Endothelial cell of umbilical vein (primary cell): Measurements from ENCODE around the gene PRPH.

Experiments used
- CTCF ChIP-seq, 2 donors: IDR thresholded peaks; 1 replicate in 1 of 2; 2 replicates in 1 of 2; pipeline ENCODE4 v1.5.1; 2011; ENCODE audit warnings: low read length in 2 of 2, mild to moderate bottlenecking in 2 of 2, moderate library complexity in 2 of 2, control low read depth in 1 of 2, inconsistent platforms in 1 of 2, low read depth in 1 of 2; ENCODE audit not compliant: insufficient read depth in 1 of 2; ENCODE audit errors: extremely low read depth in 1 of 2
- EZH2 ChIP-seq: IDR thresholded peaks from 2 replicates; pipeline ENCODE4 v1.6.1; 2012; ENCODE audit warnings: borderline replicate concordance, low read depth, mild to moderate bottlenecking, moderate library complexity, low read length, inconsistent platforms; ENCODE audit not compliant: severe bottlenecking
- FOS ChIP-seq: IDR thresholded peaks from 2 replicates; pipeline ENCODE4 v1.6.1; 2011; ENCODE audit warnings: mild to moderate bottlenecking, low read length, moderate library complexity, borderline replicate concordance; ENCODE audit not compliant: insufficient read depth
- JUN ChIP-seq: IDR thresholded peaks from 2 replicates; pipeline ENCODE4 v1.6.1; 2011; ENCODE audit warnings: borderline replicate concordance, low read depth; ENCODE audit not compliant: insufficient read length, insufficient read depth
- MAX ChIP-seq: IDR thresholded peaks from 2 replicates; pipeline ENCODE4 v1.6.1; 2011; ENCODE audit not compliant: insufficient read depth, insufficient read length
- POLR2A ChIP-seq: IDR thresholded peaks from 2 replicates; pipeline ENCODE4 v1.6.1; 2012; ENCODE audit warnings: low read depth, mild to moderate bottlenecking, control low read depth, low read length
- POLR2AphosphoS5 ChIP-seq: IDR thresholded peaks from 2 replicates; pipeline ENCODE4 v1.6.1; 2012; ENCODE audit warnings: low read depth, mild to moderate bottlenecking, control low read depth, low read length, moderate library complexity; ENCODE audit not compliant: insufficient read depth

- peak; percentile 84 for TF ChIP-seq EZH2
- no peak for TF ChIP-seq POLR2A
- peak; percentile 64 to 97 for TF ChIP-seq CTCF (IDR thresholded peaks at IDR 0.05; ENCODE audit: extremely low read depth in 1 of 2, insufficient read depth in 1 of 2, low read depth in 1 of 2, low read length in 2 of 2)
- TF ChIP-seq POLR2AphosphoS5 = no peak
- TF ChIP-seq FOS = no peak
- TF ChIP-seq MAX = no peak
- no peak for TF ChIP-seq JUN
Observed at GRCh38 chr12:49336645-49337584, 42.0 kb downstream of the PRPH start, which contains the start of gene C1QL4.
